DND-41 (cell line): ENCODE data around the gene ANXA2.

ENCODE experiments used
- EZH2 ChIP-seq: IDR thresholded peaks from 3 replicates; pipeline ENCODE4 v1.6.1; 2012; ENCODE audit warnings: borderline replicate concordance, low read depth, mild to moderate bottlenecking, moderate library complexity, low read length, inconsistent platforms; ENCODE audit not compliant: severe bottlenecking
- TF ChIP-seq, protein P1 (sequence below): IDR thresholded peaks from 2 replicates; pipeline ENCODE4 v1.5.1; 2012; ENCODE audit warnings: borderline replicate concordance, low read length, moderate library complexity, mild to moderate bottlenecking; ENCODE audit not compliant: poor library complexity, severe bottlenecking; ENCODE audit errors: extremely low read depth

DNA sequence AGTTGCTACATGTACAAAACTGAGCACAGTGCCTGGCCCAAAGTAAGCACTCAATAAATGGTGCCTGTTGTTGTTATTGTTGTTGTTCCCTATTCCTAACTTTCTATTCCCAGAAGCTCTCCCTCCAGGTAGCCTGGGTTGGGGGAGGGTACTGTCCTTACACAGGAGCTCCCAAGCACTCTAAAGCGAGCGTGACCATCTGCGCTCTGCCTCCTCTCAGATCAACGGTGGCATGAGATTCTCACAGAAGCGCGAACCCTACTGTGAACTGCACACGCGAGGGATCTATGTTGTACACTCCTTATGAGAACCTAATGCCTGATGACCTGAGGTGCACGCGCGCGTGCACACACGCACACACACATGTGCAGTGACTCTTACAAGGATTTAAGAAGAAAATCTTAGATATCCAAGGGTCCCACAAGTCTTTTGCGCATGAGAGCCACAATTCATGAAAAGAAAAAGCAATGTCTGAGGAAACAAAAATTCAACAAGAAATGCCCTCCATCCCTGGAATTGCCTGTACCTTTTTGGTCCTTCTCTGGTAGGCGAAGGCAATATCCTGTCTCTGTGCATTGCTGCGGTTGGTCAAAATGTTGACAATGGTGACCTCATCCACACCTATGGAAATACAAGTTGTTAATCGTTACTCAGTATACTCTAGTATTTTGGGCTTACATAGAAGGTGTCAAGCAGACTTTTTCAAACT is 33.7 kb downstream of the ANXA2 start:
- TF ChIP-seq, protein P1, sequence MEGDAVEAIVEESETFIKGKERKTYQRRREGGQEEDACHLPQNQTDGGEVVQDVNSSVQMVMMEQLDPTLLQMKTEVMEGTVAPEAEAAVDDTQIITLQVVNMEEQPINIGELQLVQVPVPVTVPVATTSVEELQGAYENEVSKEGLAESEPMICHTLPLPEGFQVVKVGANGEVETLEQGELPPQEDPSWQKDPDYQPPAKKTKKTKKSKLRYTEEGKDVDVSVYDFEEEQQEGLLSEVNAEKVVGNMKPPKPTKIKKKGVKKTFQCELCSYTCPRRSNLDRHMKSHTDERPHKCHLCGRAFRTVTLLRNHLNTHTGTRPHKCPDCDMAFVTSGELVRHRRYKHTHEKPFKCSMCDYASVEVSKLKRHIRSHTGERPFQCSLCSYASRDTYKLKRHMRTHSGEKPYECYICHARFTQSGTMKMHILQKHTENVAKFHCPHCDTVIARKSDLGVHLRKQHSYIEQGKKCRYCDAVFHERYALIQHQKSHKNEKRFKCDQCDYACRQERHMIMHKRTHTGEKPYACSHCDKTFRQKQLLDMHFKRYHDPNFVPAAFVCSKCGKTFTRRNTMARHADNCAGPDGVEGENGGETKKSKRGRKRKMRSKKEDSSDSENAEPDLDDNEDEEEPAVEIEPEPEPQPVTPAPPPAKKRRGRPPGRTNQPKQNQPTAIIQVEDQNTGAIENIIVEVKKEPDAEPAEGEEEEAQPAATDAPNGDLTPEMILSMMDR: no peak
- TF ChIP-seq EZH2: no peak
